SK-N-SH (cell line): Measurements from ENCODE around the gene USP15. TPM values are rescaled to one million over a fixed set of nuclear protein-coding genes. Genes with fewer than 3 reads are reported as not detected.

Experiments used
- CTCF ChIA-PET: fragments of 300-600, 350-600 bp; formaldehyde crosslinking; extraction: SDS; loops from one replicate; lab custom pipeline; 2021; lab: Yijun Ruan, JAX
- POLR2A ChIA-PET: fragments of 350-600 bp; sonication (Branson Sonifier 250); formaldehyde crosslinking; extraction: SDS; loops from one replicate; lab custom pipeline; 2020; ENCODE audit warnings: antibody characterized with exemption, inconsistent platforms; lab: Yijun Ruan, JAX
- DNase-seq: peaks from one replicate; pipeline ENCODE4 v3.0.0; 2012
- H2AFZ ChIP-seq: fragments of 200-600 bp; sonication (generic); 2 replicates; pipeline ENCODE4 v1.8.1; 2016; ENCODE audit warnings: antibody characterized with exemption, mild to moderate bottlenecking, low read depth
- H3F3A ChIP-seq: fragments of 200-600 bp; sonication (generic); replicated peaks from 2 replicates; pipeline ENCODE3; 2016; ENCODE audit warnings: antibody characterized with exemption, mild to moderate bottlenecking; ENCODE audit not compliant: insufficient read depth
- H3K27ac ChIP-seq, 2 experiments: fragments of 200-500 bp in 1 of 2; fragments of 200-600 bp in 1 of 2; sonication (Bioruptor generic) in 1 of 2; sonication (generic), shearing (Covaris generic) in 1 of 2; 2 replicates each; pipeline versions ENCODE4 v1.5.1 to v1.6.1; 2014 to 2016; ENCODE audit warnings: low read depth in 2 of 2, inconsistent platforms in 1 of 2, low read length in 1 of 2, mild to moderate bottlenecking in 1 of 2, mixed read lengths in 1 of 2
- H3K27me3 ChIP-seq: fragments of 200-600 bp; sonication (generic), shearing (Covaris generic); 2 replicates; pipeline ENCODE4 v1.6.1; 2016; ENCODE audit warnings: mixed run types; ENCODE audit not compliant: insufficient read depth
- H3K36me3 ChIP-seq, 2 experiments: fragments of 200-500 bp in 1 of 2; fragments of 200-600 bp in 1 of 2; sonication (Bioruptor generic) in 1 of 2; sonication (generic) in 1 of 2; replicated peaks in 1 of 2; 2 replicates each; pipeline versions ENCODE3 to v1.5.1; 2014 to 2016; ENCODE audit warnings: low read length in 1 of 2, mild to moderate bottlenecking in 1 of 2; ENCODE audit not compliant: insufficient read depth in 2 of 2, control insufficient read depth in 1 of 2
- H3K4me1 ChIP-seq, 2 experiments: fragments of 200-500 bp in 1 of 2; fragments of 200-600 bp in 1 of 2; sonication (Bioruptor generic) in 1 of 2; sonication (generic), shearing (Covaris generic) in 1 of 2; 2 replicates each; pipeline versions ENCODE4 v1.5.1 to v1.6.1; 2014 to 2016; ENCODE audit warnings: low read depth in 1 of 2, low read length in 1 of 2, mixed run types in 1 of 2; ENCODE audit not compliant: insufficient read depth in 2 of 2, control insufficient read depth in 1 of 2
- H3K4me2 ChIP-seq: fragments of 200-600 bp; sonication (generic), shearing (Covaris generic); 2 replicates; pipeline ENCODE4 v1.6.1; 2017; ENCODE audit warnings: mixed run types
- H3K4me3 ChIP-seq, 2 experiments: fragments of 200-500 bp in 1 of 2; fragments of 200-600 bp in 1 of 2; sonication (Bioruptor generic) in 1 of 2; sonication (generic), shearing (Covaris generic) in 1 of 2; 2 replicates each; pipeline versions ENCODE4 v1.5.1 to v1.8.1; 2014 to 2016; ENCODE audit warnings: low read depth in 2 of 2, inconsistent platforms in 1 of 2, low read length in 1 of 2, mild to moderate bottlenecking in 1 of 2, mixed read lengths in 1 of 2, moderate library complexity in 1 of 2
- H3K79me2 ChIP-seq: fragments of 200-600 bp; sonication (generic); 2 replicates; pipeline ENCODE4 v1.8.1; 2017; ENCODE audit warnings: mild to moderate bottlenecking; ENCODE audit not compliant: insufficient read depth
- H3K9ac ChIP-seq: fragments of 200-600 bp; sonication (generic); 2 replicates; pipeline ENCODE4 v1.6.1; 2017; ENCODE audit warnings: mixed run types
- H3K9me2 ChIP-seq: fragments of 200-600 bp; sonication (generic); 2 replicates; pipeline ENCODE4 v1.6.1; 2017; ENCODE audit warnings: mixed run types
- H3K9me3 ChIP-seq: fragments of 200-600 bp; sonication (generic); 2 replicates; pipeline ENCODE4 v1.6.1; 2017; ENCODE audit warnings: mixed run types, mild to moderate bottlenecking, moderate library complexity
- H4K20me1 ChIP-seq: fragments of 200-600 bp; sonication (generic); 2 replicates; pipeline ENCODE4 v1.6.1; 2017; ENCODE audit warnings: mild to moderate bottlenecking, mixed run types; ENCODE audit not compliant: insufficient read depth
- CTCF ChIP-seq: fragments of 200-600 bp; sonication (generic); IDR thresholded peaks from 2 replicates; pipeline ENCODE4 v1.6.1; 2017; ENCODE audit warnings: antibody characterized with exemption, mild to moderate bottlenecking, moderate library complexity
- ELF1 ChIP-seq: IDR thresholded peaks from 2 replicates; pipeline ENCODE4 v1.4.0; 2012
- FOSL2 ChIP-seq: IDR thresholded peaks from 2 replicates; pipeline ENCODE4 v1.4.0; 2012; ENCODE audit warnings: low read depth, mild to moderate bottlenecking, moderate library complexity, borderline replicate concordance
- FOXM1 ChIP-seq: IDR thresholded peaks from 2 replicates; pipeline ENCODE4 v1.4.0; 2012; ENCODE audit warnings: low read depth, mild to moderate bottlenecking
- GABPA ChIP-seq: IDR thresholded peaks from 2 replicates; pipeline ENCODE4 v1.4.0; 2012; ENCODE audit warnings: low read depth, mild to moderate bottlenecking
- GATA2 ChIP-seq: sonication (generic); formaldehyde crosslinking; IDR thresholded peaks from 2 replicates; pipeline ENCODE4 v1.5.0; 2020; ENCODE audit warnings: mild to moderate bottlenecking, missing genetic modification reagents
- IRF3 ChIP-seq: fragments of 150-350 bp; IDR thresholded peaks from 2 replicates; pipeline ENCODE4 v1.6.1; 2016; ENCODE audit warnings: mild to moderate bottlenecking, low read depth, low read length
- NFIC ChIP-seq: IDR thresholded peaks from 2 replicates; pipeline ENCODE4 v1.4.0; 2012; ENCODE audit warnings: borderline replicate concordance
- RFX5 ChIP-seq: IDR thresholded peaks from 2 replicates; pipeline ENCODE4 v1.6.1; 2012; ENCODE audit warnings: mild to moderate bottlenecking, improper control_type of control experiment, low read length
- TCF12 ChIP-seq: IDR thresholded peaks from 2 replicates; pipeline ENCODE4 v1.4.0; 2012
- TEAD4 ChIP-seq: IDR thresholded peaks from 2 replicates; pipeline ENCODE4 v1.4.0; 2012; ENCODE audit warnings: mild to moderate bottlenecking, borderline replicate concordance; ENCODE audit not compliant: insufficient read depth
- USF1 ChIP-seq: IDR thresholded peaks from 2 replicates; pipeline ENCODE4 v1.4.0; 2012; ENCODE audit warnings: low read depth, borderline replicate concordance
- USF2 ChIP-seq: fragments of 150-350 bp; IDR thresholded peaks from 2 replicates; pipeline ENCODE4 v1.6.1; 2017; ENCODE audit warnings: antibody characterized with exemption, low read length, low read depth, borderline replicate concordance
- YY1 ChIP-seq: IDR thresholded peaks from 2 replicates; pipeline ENCODE4 v1.4.0; 2012; ENCODE audit warnings: low read depth, mild to moderate bottlenecking
- WGBS: methylation state at CpG from one replicate; pipeline ENCODE4 v1.1.6; 2017; ENCODE audit warnings: low lambda C conversion rate; 5-methylcytosine and 5-hydroxymethylcytosine counted together
- polyA plus RNA-seq, 3 experiments: library from polyadenylated mRNA; depleted of rRNA; stranded (reverse); fragments of >200 nt; gene quantifications; 2 replicates each; pipeline ENCODE4 v1.2.3, GENCODE V29; 2012

USP15 gene
- polyA plus RNA-seq, 1 of the 3 experiments (the other 2 are of a cell fraction), result 13.2 TPM

GRCh38 chr12:62263232-62263631 lies 3.0 kb downstream of the USP15 start:
- ChIA-PET POLR2A (no interaction called here), CTCF (no interaction called here)
- DNase-seq, result no peak
- H3F3A ChIP-seq, result peaks cover 4% of the 10 kb centered on the region
- WGBS, result 97% methylated on average over 2 of the region's 2 CpGs
- H3K4me3 ChIP-seq, result no peak overlapping the region
- H3K36me3 ChIP-seq, result peaks cover 2 to 3% of the 10 kb centered on the region in 2 experiments
- no peak overlapping the region for H3K27ac ChIP-seq
- H3K4me2 ChIP-seq, result no peak overlapping the region
- no peaks in the 10 kb centered on the region for H3K27me3 ChIP-seq
- H3K4me1 ChIP-seq, result peaks cover 6 to 11% of the 10 kb centered on the region in 2 experiments
- peaks cover 9% of the 10 kb centered on the region for H4K20me1 ChIP-seq
- H3K9me3 ChIP-seq, result no peaks in the 10 kb centered on the region
- H3K9ac ChIP-seq, result no peak overlapping the region
- TF ChIP-seq IRF3, result no peak
- no peak for TF ChIP-seq USF1
- TF ChIP-seq TCF12, result no peak
- no peak for TF ChIP-seq CTCF
- TF ChIP-seq, all 33 proteins: peak for 0
- H2AFZ ChIP-seq, result no peak overlapping the region
- H3K9me2 ChIP-seq, result no peaks in the 10 kb centered on the region
- H3K79me2 ChIP-seq, result peaks cover 79% of the 10 kb centered on the region

- ChIA-PET CTCF (no interaction called here), POLR2A (no interaction called here)
- H3K36me3 ChIP-seq, result peaks cover 2 to 3% of the 10 kb centered on the region in 2 experiments
- H3K9me2 ChIP-seq, result no peaks in the 10 kb centered on the region
- H3K4me3 ChIP-seq, result no peak overlapping the region
- no peaks in the 10 kb centered on the region for H3K9me3 ChIP-seq
- no peak overlapping the region for H3K27ac ChIP-seq
- no peak for DNase-seq
- no peak overlapping the region for H2AFZ ChIP-seq
- H4K20me1 ChIP-seq, result peaks cover 13% of the 10 kb centered on the region
- H3K79me2 ChIP-seq, result peaks cover 86% of the 10 kb centered on the region
- WGBS, result 89% methylated on average over 11 of the region's 11 CpGs
- peaks cover 4% of the 10 kb centered on the region for H3F3A ChIP-seq
- H3K27me3 ChIP-seq, result no peaks in the 10 kb centered on the region
- TF ChIP-seq ELF1, result no peak
- H3K4me1 ChIP-seq, result peaks cover 6 to 11% of the 10 kb centered on the region in 2 experiments
- H3K4me2 ChIP-seq, result no peak overlapping the region
- no peak overlapping the region for H3K9ac ChIP-seq
Observed at GRCh38 chr12:62263966-62264365, 3.8 kb downstream of the USP15 start.

- WGBS, result 94% methylated on average over 3 of the region's 3 CpGs
- Histone ChIP-seq H3K4me2 (no peak overlapping the region), H3K9ac (no peak overlapping the region), H3K36me3 (peaks cover 2 to 3% of the 10 kb centered on the region in 2 experiments), H3K79me2 (peaks cover 94% of the 10 kb centered on the region), H3K27ac (no peak overlapping the region), H3K27me3 (no peaks in the 10 kb centered on the region), H3K4me1 (peaks cover 6 to 11% of the 10 kb centered on the region in 2 experiments), H3F3A (peaks cover 4% of the 10 kb centered on the region), H2AFZ (no peak overlapping the region; the same call in 1 of the 2 replicates), H3K9me3 (no peaks in the 10 kb centered on the region), H3K4me3 (no peak overlapping the region), H3K9me2 (no peaks in the 10 kb centered on the region), H4K20me1 (peaks cover 18% of the 10 kb centered on the region)
- CTCF ChIA-PET, result no interaction called here
- POLR2A ChIA-PET, result no interaction called here
- TF ChIP-seq NFIC, result no peak
- TF ChIP-seq YY1, result no peak
- no peak for TF ChIP-seq GATA2
- no peak for TF ChIP-seq TEAD4
- no peak for TF ChIP-seq GABPA
- no peak for TF ChIP-seq CTCF
- no peak for TF ChIP-seq FOSL2
- no peak for TF ChIP-seq USF2
- no peak for TF ChIP-seq TCF12
- TF ChIP-seq FOXM1, result no peak
- TF ChIP-seq RFX5, result no peak
- TF ChIP-seq USF1, result no peak
- no peak for DNase-seq
Observed at GRCh38 chr12:62264706-62265105, 4.5 kb downstream of the USP15 start.
